ENCODE measurements around the gene CLASP1. TPM values are rescaled to one million over a fixed set of nuclear protein-coding genes. Genes with fewer than 3 reads are reported as not detected.
"Not testable (repeated sequence)": the region's sequence is repeated elsewhere in the genome, so short reads cannot be mapped to it uniquely, and the experiment has no call there.

CLASP1 gene
- total RNA-seq, 1 donor from 2014 or later, result 31.3 TPM

- no peak for DNase-seq (ENCODE audit: low read depth, low spot score)
Measured at GRCh38 chr2:121376535-121377250, 272.6 kb downstream of the CLASP1 start.

GRCh38 chr2:121375621-121376159 lies 273.6 kb downstream of the CLASP1 start:
- DNase-seq (ENCODE audit: low read depth, low spot score), result no peak

- DNase-seq (ENCODE audit: low read depth, low spot score), result not testable (repeated sequence)
Measured at GRCh38 chr2:121374412-121375075, 274.7 kb downstream of the CLASP1 start.

GRCh38 chr2:121372721-121373353 lies 276.4 kb downstream of the CLASP1 start:
- DNase-seq (ENCODE audit: low read depth, low spot score), result no peak

GRCh38 chr2:121372082-121372481 lies 277.2 kb downstream of the CLASP1 start:
- DNase-seq (ENCODE audit: low read depth, low spot score), result no peak

- DNase-seq (ENCODE audit: low read depth, low spot score), result no peak
Measured at GRCh38 chr2:121368836-121369235, 280.4 kb downstream of the CLASP1 start.

- no peak for DNase-seq (ENCODE audit: low read depth, low spot score)
Measured at GRCh38 chr2:121368155-121368554, 281.1 kb downstream of the CLASP1 start.

GRCh38 chr2:121367246-121367900 lies 281.9 kb downstream of the CLASP1 start:
- DNase-seq (ENCODE audit: low read depth, low spot score), result no peak

- DNase-seq (ENCODE audit: low read depth, low spot score), result no peak
Measured at GRCh38 chr2:121366040-121366439, 283.2 kb downstream of the CLASP1 start.

- DNase-seq (ENCODE audit: low read depth, low spot score), result no peak
Measured at GRCh38 chr2:121365061-121365460, 284.2 kb downstream of the CLASP1 start.

- DNase-seq (ENCODE audit: low read depth, low spot score), result no peak
Measured at GRCh38 chr2:121363632-121364420, 285.4 kb downstream of the CLASP1 start.

- no peak for DNase-seq (ENCODE audit: low read depth, low spot score)
Measured at GRCh38 chr2:121362774-121363173, 286.5 kb downstream of the CLASP1 start.

- no peak for DNase-seq (ENCODE audit: low read depth, low spot score)
Measured at GRCh38 chr2:121362226-121362625, 287.0 kb downstream of the CLASP1 start.

GRCh38 chr2:121360566-121361300 lies 288.5 kb downstream of the CLASP1 start:
- DNase-seq (ENCODE audit: low read depth, low spot score), result peak; percentile 49

- no peak for DNase-seq (ENCODE audit: low read depth, low spot score)
Measured at GRCh38 chr2:121359716-121360565, 289.3 kb downstream of the CLASP1 start.

- DNase-seq (ENCODE audit: low read depth, low spot score), result no peak
Measured at GRCh38 chr2:121359170-121359569, 290.1 kb downstream of the CLASP1 start.

- no peak for DNase-seq (ENCODE audit: low read depth, low spot score)
Measured at GRCh38 chr2:121358291-121358690, 291.0 kb downstream of the CLASP1 start.

- DNase-seq (ENCODE audit: low read depth, low spot score), result peak; percentile 32
Measured at GRCh38 chr2:121356058-121356640, 293.1 kb downstream of the CLASP1 start.

- no peak for DNase-seq (ENCODE audit: low read depth, low spot score)
Measured at GRCh38 chr2:121355488-121355887, 293.8 kb downstream of the CLASP1 start.
